ENCODE measurements around the gene SPATA18.
"Not testable (repeated sequence)": the region's sequence is repeated elsewhere in the genome, so short reads cannot be mapped to it uniquely, and the experiment has no call there.

Gene SPATA18

GRCh38 chr4:52107336-52107735, 56.2 kb downstream of the SPATA18 start:
- no peak for DNase-seq (ENCODE audit: low spot score)

DNA sequence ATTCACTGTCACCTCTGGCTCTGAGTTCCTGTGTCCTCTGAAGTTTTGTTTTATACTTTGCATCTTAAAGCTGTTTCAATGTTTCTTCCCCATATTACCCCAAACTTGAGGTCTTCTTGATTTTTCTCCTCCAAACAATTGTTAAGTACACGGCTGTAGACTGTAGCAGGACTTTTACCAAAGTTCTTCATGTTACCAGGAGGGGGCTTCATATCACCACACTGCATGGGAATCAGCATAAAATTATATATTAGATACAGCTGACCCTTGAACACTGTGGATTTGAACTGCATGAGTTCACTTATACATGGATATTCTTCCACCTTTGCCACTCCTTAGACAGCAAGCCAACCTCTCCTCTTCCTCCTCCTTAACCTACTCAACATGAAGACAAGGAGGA, 56.6 kb downstream of the SPATA18 start:
- no peak for DNase-seq (ENCODE audit: low spot score)

DNA sequence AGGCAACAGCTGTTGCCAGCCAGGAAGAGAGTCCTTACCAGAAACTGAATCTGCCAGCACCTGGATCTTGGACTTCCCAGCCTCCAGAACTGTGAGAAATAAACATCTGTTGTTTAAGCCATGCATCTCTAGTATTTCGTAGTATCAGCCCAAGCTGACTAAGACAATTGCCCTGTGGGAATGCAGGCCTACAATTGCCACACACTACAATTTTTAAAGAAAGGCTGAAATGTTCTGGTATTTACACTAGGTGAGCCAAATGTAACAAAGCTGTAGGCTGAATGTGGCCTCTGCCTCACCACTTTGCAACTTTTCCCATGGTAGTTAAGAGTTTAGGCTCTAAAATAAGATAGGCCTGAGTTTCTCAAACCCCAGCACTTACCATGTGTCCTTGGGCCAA, 59.1 kb downstream of the SPATA18 start:
- no peak for DNase-seq (ENCODE audit: low spot score)

DNA sequence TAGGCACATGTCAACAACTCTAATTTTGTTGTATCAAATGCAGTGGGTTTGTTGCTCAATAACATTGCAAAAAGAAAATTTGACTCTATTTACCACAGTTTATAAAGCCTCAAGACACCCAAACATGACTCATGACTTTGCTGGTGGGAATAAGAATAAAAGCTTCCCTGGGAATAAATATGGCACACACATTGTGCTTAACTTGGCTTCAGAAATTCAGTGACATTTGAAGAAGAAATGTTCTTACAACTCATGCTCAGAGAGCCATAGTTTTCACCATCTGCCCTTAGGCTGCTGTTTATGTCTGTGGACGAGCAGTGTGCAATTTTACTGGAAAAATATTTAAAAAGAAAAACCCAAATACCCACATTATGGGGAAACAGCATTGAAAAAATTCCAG, 60.9 kb downstream of the SPATA18 start:
- no peak for DNase-seq (ENCODE audit: low spot score)

DNA sequence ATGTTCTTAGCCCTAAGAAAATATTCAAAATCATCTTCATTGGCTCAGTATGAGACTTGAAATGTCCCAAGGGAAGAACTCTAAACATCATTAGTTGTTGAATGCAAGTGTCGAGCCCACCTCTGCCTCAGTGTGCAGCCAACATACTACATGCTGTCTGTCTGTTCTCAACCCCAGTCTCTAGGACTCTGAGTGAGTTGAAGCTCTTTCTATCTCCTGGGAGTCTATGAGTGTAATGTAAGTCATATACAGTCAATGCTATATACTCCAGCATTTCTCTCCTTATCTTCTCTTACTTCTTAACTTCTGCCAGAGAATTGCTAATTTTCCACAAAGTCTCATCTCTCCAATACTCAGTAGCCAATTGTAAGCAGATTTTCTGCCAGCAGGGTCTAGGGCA, 61.3 kb downstream of the SPATA18 start:
- no peak for DNase-seq (ENCODE audit: low spot score)

DNA sequence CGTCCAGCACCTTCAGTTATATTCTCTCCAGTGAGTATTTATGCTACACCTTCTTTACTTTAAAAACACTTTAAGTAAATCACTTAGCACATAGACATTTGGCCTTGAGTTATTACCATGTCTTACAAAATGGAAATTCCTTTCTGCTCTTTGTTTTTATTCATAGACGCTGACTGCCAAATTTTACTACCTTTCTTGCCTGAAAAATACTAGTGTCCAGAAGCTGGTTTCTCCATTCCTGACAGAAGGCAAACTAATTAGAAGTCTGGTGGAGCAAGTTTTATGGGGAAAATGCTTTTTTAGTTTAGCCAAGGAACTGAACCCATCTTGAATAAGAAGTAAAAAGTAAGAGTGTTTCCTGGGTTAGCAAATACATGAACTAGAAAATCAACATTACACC, 65.5 kb downstream of the SPATA18 start:
- DNase-seq (ENCODE audit: low spot score), result no peak

DNA sequence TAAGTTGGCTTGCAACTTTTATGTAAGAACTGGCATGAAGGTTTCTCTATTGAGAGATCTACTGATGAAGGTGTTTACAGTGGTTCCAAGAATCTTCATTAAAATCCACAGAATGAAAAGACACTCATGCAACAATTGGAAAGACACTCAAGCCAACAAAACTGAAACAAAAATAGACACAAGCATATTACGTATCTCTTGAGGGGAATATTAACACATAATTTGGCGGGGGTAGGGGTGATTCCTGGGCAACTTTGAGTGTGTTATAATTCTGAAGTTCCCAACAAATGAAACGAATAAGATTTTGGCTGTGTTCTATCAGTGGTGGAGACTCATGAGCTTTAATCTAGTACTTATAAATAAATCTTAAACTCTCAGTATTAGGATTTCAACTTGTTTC, 75.1 kb downstream of the SPATA18 start:
- DNase-seq (ENCODE audit: low spot score), result no peak

DNA sequence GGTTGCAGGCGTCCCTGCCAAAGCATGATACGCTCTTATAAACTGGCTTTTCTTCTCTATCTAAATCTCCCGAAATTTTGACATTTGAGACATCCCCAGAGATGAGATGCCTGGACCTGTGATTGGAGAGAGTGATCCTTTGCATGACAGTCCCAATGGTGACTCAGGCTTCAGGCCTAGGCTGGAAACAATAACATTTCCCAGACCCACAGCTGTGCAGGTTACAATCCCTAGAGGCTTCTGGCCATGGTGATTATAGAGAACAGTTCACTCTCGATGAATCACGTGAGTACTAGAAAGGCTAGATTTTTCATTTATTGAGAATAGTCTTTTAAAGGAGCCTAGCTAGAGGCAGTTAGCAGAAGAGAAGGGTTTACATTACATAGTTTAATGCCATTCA, 75.9 kb downstream of the SPATA18 start:
- DNase-seq (ENCODE audit: low spot score), result no peak

DNA sequence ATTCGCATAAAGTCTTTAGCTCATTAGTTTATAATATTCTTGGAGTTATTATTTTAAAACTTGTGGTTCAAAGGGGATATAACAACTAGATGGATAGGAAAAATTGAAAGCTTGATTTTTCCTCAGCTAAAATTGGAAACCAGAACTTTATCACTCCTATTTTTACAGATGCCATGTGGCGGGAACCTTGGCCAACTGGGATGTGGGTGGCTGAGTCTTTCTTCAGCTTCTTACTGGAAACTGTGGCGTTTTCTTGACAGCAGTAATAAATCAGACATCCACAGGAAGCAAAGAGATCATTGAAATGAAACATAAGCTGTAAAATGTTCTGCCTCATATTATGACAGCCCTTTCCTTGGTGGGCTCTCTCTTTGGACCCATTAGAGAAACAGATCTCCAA, 84.1 kb downstream of the SPATA18 start:
- DNase-seq (ENCODE audit: low spot score), result no peak

DNA sequence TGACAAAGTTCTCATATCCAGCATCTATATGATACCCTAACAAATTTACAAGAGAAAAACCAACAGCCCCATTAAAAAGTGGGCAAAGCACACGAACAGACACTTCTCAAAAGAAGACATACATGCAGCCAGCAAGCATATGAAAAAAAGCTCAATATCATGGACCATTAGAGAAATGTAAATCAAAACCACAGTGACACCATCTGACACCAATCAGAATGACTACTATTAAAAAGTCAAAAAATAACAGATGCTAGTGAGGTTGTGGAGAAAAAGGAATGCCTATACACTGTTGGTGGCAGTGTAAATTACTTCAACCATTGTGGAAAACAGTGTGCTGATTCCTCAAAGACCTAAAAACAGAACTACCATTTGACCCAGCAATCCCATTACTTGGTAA, 86.0 kb downstream of the SPATA18 start:
- DNase-seq (ENCODE audit: low spot score), result not testable (repeated sequence)

DNA sequence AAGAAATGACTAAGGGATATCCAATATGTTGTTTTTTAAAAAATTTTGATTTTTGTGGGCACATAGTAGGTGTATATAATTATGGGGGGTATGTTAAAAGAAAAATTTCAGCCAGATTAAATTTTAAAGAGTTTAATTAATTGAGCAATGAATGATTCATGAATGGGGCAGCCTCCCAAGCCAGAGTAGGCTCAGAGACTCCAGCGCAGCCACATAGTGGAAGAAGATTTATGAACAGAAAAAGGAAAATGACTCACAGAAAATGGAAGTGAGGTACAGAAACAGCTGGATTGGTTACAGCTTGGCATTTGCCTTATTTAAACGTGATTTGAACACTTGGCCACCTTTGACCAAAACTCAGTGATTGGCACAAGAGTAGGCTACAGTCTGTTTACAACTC, 91.7 kb downstream of the SPATA18 start:
- DNase-seq (ENCODE audit: low spot score), result no peak

GRCh38 chr4:52143815-52144214, 92.7 kb downstream of the SPATA18 start:
- no peak for DNase-seq (ENCODE audit: low spot score)

GRCh38 chr4:52144372-52144771, 93.3 kb downstream of the SPATA18 start:
- DNase-seq (ENCODE audit: low spot score), result no peak
